ENCODE results near the gene HIC2. TPM values are rescaled to one million over a fixed set of nuclear protein-coding genes. Genes with fewer than 3 reads are reported as not detected.

HIC2 gene
- total and polyA plus RNA-seq, 9 of the 15 experiments (the other 6 are each of a cell fraction or from before 2014, with no cell fraction given), result 1.7 to 117 (median 35.5) TPM

DNA sequence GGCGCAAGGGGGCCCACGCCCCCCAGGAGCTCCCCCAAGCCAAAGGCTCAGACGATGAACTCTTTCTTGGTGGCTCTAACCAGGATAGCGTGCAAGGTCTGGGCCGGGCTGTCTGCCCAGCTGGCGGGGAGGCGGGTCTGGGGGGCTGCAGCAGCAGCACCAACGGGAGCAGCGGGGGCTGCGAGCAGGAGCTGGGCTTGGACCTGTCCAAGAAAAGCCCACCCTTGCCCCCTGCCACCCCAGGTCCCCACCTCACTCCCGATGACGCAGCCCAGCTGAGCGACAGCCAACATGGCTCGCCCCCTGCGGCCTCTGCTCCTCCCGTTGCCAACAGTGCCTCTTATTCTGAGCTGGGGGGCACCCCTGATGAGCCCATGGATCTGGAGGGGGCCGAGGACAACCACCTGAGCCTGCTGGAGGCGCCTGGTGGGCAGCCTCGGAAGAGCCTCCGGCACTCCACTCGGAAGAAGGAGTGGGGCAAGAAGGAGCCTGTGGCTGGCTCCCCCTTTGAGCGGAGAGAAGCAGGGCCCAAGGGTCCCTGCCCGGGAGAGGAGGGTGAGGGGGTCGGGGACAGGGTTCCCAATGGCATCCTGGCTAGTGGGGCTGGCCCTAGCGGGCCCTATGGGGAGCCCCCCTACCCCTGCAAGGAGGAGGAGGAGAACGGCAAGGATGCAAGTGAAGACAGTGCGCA lies 28.4 kb downstream of the HIC2 start (continued):
- TF ChIP-seq, protein P1, sequence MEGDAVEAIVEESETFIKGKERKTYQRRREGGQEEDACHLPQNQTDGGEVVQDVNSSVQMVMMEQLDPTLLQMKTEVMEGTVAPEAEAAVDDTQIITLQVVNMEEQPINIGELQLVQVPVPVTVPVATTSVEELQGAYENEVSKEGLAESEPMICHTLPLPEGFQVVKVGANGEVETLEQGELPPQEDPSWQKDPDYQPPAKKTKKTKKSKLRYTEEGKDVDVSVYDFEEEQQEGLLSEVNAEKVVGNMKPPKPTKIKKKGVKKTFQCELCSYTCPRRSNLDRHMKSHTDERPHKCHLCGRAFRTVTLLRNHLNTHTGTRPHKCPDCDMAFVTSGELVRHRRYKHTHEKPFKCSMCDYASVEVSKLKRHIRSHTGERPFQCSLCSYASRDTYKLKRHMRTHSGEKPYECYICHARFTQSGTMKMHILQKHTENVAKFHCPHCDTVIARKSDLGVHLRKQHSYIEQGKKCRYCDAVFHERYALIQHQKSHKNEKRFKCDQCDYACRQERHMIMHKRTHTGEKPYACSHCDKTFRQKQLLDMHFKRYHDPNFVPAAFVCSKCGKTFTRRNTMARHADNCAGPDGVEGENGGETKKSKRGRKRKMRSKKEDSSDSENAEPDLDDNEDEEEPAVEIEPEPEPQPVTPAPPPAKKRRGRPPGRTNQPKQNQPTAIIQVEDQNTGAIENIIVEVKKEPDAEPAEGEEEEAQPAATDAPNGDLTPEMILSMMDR (IDR thresholded peaks at IDR 0.05 in 2 of 3, conservative IDR thresholded peaks at IDR 0.05 in 1 of 3; ENCODE audit: insufficient read depth in 2 of 3, low read depth in 1 of 3, low read length in 3 of 3), result no peak
- TF ChIP-seq KDM5B (IDR thresholded peaks at IDR 0.05; ENCODE audit: insufficient replicate concordance, low read depth, low read length), result no peak
- no peak for TF ChIP-seq ZNF175 (CRISPR knock-in tag; IDR thresholded peaks at IDR 0.05; ENCODE audit: low read depth)
- no peak for TF ChIP-seq BMI1 (IDR thresholded peaks at IDR 0.05; ENCODE audit: low read length)
- TF ChIP-seq, protein P2, sequence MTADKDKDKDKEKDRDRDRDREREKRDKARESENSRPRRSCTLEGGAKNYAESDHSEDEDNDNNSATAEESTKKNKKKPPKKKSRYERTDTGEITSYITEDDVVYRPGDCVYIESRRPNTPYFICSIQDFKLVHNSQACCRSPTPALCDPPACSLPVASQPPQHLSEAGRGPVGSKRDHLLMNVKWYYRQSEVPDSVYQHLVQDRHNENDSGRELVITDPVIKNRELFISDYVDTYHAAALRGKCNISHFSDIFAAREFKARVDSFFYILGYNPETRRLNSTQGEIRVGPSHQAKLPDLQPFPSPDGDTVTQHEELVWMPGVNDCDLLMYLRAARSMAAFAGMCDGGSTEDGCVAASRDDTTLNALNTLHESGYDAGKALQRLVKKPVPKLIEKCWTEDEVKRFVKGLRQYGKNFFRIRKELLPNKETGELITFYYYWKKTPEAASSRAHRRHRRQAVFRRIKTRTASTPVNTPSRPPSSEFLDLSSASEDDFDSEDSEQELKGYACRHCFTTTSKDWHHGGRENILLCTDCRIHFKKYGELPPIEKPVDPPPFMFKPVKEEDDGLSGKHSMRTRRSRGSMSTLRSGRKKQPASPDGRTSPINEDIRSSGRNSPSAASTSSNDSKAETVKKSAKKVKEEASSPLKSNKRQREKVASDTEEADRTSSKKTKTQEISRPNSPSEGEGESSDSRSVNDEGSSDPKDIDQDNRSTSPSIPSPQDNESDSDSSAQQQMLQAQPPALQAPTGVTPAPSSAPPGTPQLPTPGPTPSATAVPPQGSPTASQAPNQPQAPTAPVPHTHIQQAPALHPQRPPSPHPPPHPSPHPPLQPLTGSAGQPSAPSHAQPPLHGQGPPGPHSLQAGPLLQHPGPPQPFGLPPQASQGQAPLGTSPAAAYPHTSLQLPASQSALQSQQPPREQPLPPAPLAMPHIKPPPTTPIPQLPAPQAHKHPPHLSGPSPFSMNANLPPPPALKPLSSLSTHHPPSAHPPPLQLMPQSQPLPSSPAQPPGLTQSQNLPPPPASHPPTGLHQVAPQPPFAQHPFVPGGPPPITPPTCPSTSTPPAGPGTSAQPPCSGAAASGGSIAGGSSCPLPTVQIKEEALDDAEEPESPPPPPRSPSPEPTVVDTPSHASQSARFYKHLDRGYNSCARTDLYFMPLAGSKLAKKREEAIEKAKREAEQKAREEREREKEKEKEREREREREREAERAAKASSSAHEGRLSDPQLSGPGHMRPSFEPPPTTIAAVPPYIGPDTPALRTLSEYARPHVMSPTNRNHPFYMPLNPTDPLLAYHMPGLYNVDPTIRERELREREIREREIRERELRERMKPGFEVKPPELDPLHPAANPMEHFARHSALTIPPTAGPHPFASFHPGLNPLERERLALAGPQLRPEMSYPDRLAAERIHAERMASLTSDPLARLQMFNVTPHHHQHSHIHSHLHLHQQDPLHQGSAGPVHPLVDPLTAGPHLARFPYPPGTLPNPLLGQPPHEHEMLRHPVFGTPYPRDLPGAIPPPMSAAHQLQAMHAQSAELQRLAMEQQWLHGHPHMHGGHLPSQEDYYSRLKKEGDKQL (CRISPR knock-in tag; IDR thresholded peaks at IDR 0.05; ENCODE audit: borderline replicate concordance), result no peak; the same call in 1 of the 2 replicates
- TF ChIP-seq NFE2L1 (tag; IDR thresholded peaks at IDR 0.05; ENCODE audit: borderline replicate concordance, low read depth), result no peak
- TF ChIP-seq, protein P3, sequence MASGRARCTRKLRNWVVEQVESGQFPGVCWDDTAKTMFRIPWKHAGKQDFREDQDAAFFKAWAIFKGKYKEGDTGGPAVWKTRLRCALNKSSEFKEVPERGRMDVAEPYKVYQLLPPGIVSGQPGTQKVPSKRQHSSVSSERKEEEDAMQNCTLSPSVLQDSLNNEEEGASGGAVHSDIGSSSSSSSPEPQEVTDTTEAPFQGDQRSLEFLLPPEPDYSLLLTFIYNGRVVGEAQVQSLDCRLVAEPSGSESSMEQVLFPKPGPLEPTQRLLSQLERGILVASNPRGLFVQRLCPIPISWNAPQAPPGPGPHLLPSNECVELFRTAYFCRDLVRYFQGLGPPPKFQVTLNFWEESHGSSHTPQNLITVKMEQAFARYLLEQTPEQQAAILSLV (tag; IDR thresholded peaks at IDR 0.05), result no peak
- TF ChIP-seq BRD9 (IDR thresholded peaks at IDR 0.05; ENCODE audit: low read depth, partially characterized antibody), result no peak
- TF ChIP-seq, protein P4, sequence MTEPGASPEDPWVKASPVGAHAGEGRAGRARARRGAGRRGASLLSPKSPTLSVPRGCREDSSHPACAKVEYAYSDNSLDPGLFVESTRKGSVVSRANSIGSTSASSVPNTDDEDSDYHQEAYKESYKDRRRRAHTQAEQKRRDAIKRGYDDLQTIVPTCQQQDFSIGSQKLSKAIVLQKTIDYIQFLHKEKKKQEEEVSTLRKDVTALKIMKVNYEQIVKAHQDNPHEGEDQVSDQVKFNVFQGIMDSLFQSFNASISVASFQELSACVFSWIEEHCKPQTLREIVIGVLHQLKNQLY (CRISPR knock-in tag; conservative IDR thresholded peaks at IDR 0.05), result no peak
- TF ChIP-seq, protein P5, sequence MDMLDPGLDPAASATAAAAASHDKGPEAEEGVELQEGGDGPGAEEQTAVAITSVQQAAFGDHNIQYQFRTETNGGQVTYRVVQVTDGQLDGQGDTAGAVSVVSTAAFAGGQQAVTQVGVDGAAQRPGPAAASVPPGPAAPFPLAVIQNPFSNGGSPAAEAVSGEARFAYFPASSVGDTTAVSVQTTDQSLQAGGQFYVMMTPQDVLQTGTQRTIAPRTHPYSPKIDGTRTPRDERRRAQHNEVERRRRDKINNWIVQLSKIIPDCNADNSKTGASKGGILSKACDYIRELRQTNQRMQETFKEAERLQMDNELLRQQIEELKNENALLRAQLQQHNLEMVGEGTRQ (CRISPR knock-in tag; IDR thresholded peaks at IDR 0.05), result no peak
- no peak for TF ChIP-seq MYBL2 (IDR thresholded peaks at IDR 0.05; ENCODE audit: low read depth)
- TF ChIP-seq MYBL2 (CRISPR knock-in tag; IDR thresholded peaks at IDR 0.05; ENCODE audit: borderline replicate concordance), result no peak
- no peak for TF ChIP-seq CHCHD3 (CRISPR knock-in tag; IDR thresholded peaks at IDR 0.05)
- TF ChIP-seq ZNF584 (CRISPR knock-in tag; IDR thresholded peaks at IDR 0.05; ENCODE audit: low read depth), result no peak
- no peak for TF ChIP-seq L3MBTL2 (IDR thresholded peaks at IDR 0.05)
- TF ChIP-seq EZH2 (IDR thresholded peaks at IDR 0.05; ENCODE audit: borderline replicate concordance, low read depth, low read length), result no peak

Data from K562 (cell line).